K562 (cell line): ENCODE data around the gene LYPD5. TPM values are rescaled to one million over a fixed set of nuclear protein-coding genes. Genes with fewer than 3 reads are reported as not detected.

Experiments
- CAMTA2 ChIP-seq: fragments of 250-450 bp; sonication (Bioruptor Pico); conservative IDR thresholded peaks from 2 replicates; pipeline ENCODE4 v1.5.1; 2022
- ESRRA ChIP-seq: fragments of 450-650 bp; IDR thresholded peaks from 2 replicates; pipeline ENCODE4 v1.6.1; 2014; ENCODE audit warnings: low read depth, mild to moderate bottlenecking, moderate library complexity, borderline replicate concordance
- FIP1L1 ChIP-seq: fragments of 200-400 bp; formaldehyde crosslinking; IDR thresholded peaks from 2 replicates; pipeline ENCODE4 v1.6.1; 2018; ENCODE audit warnings: mild to moderate bottlenecking, low read depth, low read length; ENCODE audit not compliant: poor library complexity, severe bottlenecking
- KDM5B ChIP-seq: fragments of 200-600 bp; sonication (generic); IDR thresholded peaks from 2 replicates; pipeline ENCODE4 v1.6.1; 2012; ENCODE audit warnings: low read depth, mild to moderate bottlenecking, moderate library complexity, low read length, control low read depth, inconsistent platforms; ENCODE audit not compliant: insufficient replicate concordance
- MITF ChIP-seq: IDR thresholded peaks from 2 replicates; pipeline ENCODE4 v1.6.1; 2014; ENCODE audit warnings: antibody characterized with exemption
- NR3C1 ChIP-seq: sonication (generic); formaldehyde crosslinking; IDR thresholded peaks from 2 replicates; pipeline ENCODE4 v1.8.1; 2022; ENCODE audit warnings: missing genetic modification reagents
- OTX1 ChIP-seq: fragments of 450-650 bp; formaldehyde crosslinking; IDR thresholded peaks from 2 replicates; pipeline ENCODE4 v1.4.0; 2022; ENCODE audit warnings: mild to moderate bottlenecking
- POLR3A ChIP-seq: IDR thresholded peaks from 2 replicates; pipeline ENCODE4 v1.6.1; 2011; ENCODE audit warnings: borderline replicate concordance, mild to moderate bottlenecking, moderate library complexity; ENCODE audit not compliant: insufficient read length, insufficient read depth; ENCODE audit errors: extremely low read depth
- PURB ChIP-seq: sonication (generic); formaldehyde crosslinking; IDR thresholded peaks from 2 replicates; pipeline ENCODE4 v1.9.0; 2021; ENCODE audit warnings: low read depth, mild to moderate bottlenecking, missing genetic modification reagents
- RBM22 ChIP-seq: fragments of 200-400 bp; formaldehyde crosslinking; IDR thresholded peaks from 2 replicates; pipeline ENCODE4 v1.6.1; 2018; ENCODE audit warnings: low read length, low read depth; ENCODE audit not compliant: poor library complexity, severe bottlenecking
- TEAD1 ChIP-seq, 2 experiments: fragments of 450-650 bp in 1 of 2; sonication (generic) in 1 of 2; formaldehyde crosslinking; IDR thresholded peaks; 2 replicates each; pipeline versions ENCODE4 v1.4.0 to v1.8.0; 2020 to 2022; ENCODE audit warnings: mild to moderate bottlenecking in 2 of 2, missing genetic modification reagents in 1 of 2
- TOE1 ChIP-seq, 2 experiments: fragments of 450-650 bp in 1 of 2; sonication (generic) in 1 of 2; formaldehyde crosslinking in 1 of 2; IDR thresholded peaks; 2 replicates each; pipeline versions ENCODE4 v1.7.1 to v1.8.0; 2016 to 2022; ENCODE audit warnings: borderline replicate concordance in 2 of 2, mild to moderate bottlenecking in 2 of 2, antibody characterized with exemption in 1 of 2, inconsistent platforms in 1 of 2, low read depth in 1 of 2, missing genetic modification reagents in 1 of 2, moderate library complexity in 1 of 2
- TSHZ1 ChIP-seq: fragments of 250-450 bp; sonication (Bioruptor Pico); IDR thresholded peaks from 2 replicates; pipeline ENCODE4 v1.4.0; 2020; ENCODE audit warnings: mild to moderate bottlenecking, moderate library complexity
- XRCC5 ChIP-seq: fragments of 200-400 bp; formaldehyde crosslinking; IDR thresholded peaks from 2 replicates; pipeline ENCODE4 v1.6.1; 2017; ENCODE audit warnings: low read depth, mild to moderate bottlenecking, low read length
- ZMIZ1 ChIP-seq, 2 experiments: fragments of 150-350 bp in 1 of 2; IDR thresholded peaks; 2 replicates each; pipeline ENCODE4 v1.6.1; 2012 to 2016; ENCODE audit warnings: low read depth in 2 of 2, low read length in 2 of 2, mild to moderate bottlenecking in 1 of 2, moderate library complexity in 1 of 2
- ZNF212 ChIP-seq: fragments of 450-650 bp; formaldehyde crosslinking; IDR thresholded peaks from 2 replicates; pipeline ENCODE4 v1.4.0; 2020; ENCODE audit warnings: mild to moderate bottlenecking
- polyA plus RNA-seq, 8 experiments: library from polyadenylated mRNA; depleted of rRNA in 4 of 8; stranded (reverse) in 5 of 8; unstranded in 3 of 8; fragments of >200 nt; fragmentation: Nextera tagmentation in 2 of 8; fragmentation: Illumina TruSeq in 1 of 8; extraction: Ambion mirVana in 2 of 8; extraction: Trizol in 1 of 8; gene quantifications; 2 replicates each; pipeline versions ENCODE4 v1.2.1 to v1.2.3, GENCODE V29; 2011 to 2014; ENCODE audit warnings: inconsistent platforms in 1 of 8, missing spikeins in 1 of 8
- total RNA-seq, 7 experiments: library from RNA; depleted of rRNA in 6 of 7; stranded (reverse); fragments of >200 nt in 6 of 7; fragmentation: Illumina TruSeq in 2 of 7; extraction: Trizol in 2 of 7; gene quantifications; 2 replicates each; pipeline versions ENCODE4 v1.2.1 to v1.2.3, GENCODE V29; 2011 to 2021; ENCODE audit warnings: low replicate concordance in 1 of 7

LYPD5 gene
- total and polyA plus RNA-seq, 9 of the 15 experiments (the other 6 are each of a cell fraction or from before 2014, with no cell fraction given), result 0.03 to 0.22 (median 0.10) TPM; not detected in 3

DNA sequence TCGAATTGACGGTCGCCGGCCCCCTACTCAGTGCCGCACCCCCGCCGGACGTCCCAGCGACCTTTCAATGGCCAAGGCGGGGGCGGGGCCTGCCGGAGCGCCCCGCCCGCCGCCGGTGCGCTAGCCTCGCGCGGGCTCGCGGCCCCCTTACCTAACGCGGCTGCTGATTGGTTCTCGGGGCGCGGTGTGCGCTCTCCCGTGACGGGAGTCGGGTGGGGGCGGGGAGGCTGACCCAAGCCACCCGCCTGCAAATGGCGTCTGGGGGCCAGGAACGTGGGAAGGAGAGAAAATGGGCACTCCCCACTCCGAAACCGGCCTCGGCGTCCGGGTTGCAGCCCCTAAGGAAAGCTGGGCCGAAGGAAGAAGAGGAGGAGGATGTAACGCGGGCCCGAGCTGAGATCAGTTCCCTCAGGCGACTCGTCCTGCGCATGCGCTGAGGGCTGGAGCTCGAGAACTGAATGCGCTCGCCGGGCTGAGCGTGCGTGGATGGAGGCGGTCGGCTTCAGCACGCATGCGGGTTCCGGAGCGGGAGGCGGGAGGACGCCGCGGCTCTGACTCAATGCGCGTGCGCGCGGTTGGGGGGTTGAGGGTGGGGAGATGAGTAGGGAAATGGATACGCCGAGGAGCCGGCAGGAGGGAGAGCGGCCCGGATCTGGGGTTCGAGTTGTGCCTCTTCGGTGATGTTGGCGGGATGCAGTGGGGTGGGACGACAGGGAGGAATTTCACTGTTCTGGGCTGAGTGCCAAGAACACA, 47.6 kb downstream of the LYPD5 start, which contains the start of gene SMG9 (continued):
- no peak for TF ChIP-seq TSHZ1 (CRISPR knock-in tag)
- TF ChIP-seq CAMTA2, result no peak
- peak; percentile 48 for TF ChIP-seq RBM22
- TF ChIP-seq KDM5B, result peak; percentile 85
- TF ChIP-seq MITF, result peak; percentile 12; the same call in 1 of the 2 replicates
- TF ChIP-seq POLR3A, result no peak
- no peak for TF ChIP-seq XRCC5
- peak; percentile 19; the same call in 1 of the 2 replicates for TF ChIP-seq OTX1 (CRISPR knock-in tag)
- TF ChIP-seq NR3C1, result no peak
- TF ChIP-seq TEAD1 (CRISPR knock-in tag; IDR thresholded peaks at IDR 0.05), result peak in 1 of 2 experiments; percentile 66; a peak in 1 of 4 replicates
- peak; percentile 82 for TF ChIP-seq ESRRA
- no peak for TF ChIP-seq PURB (CRISPR knock-in tag)
- TF ChIP-seq ZNF212 (CRISPR knock-in tag), result no peak
- TF ChIP-seq TOE1 (IDR thresholded peaks at IDR 0.05; ENCODE audit: borderline replicate concordance), result peak; percentile 16; the same call in 1 of the 2 replicates
- TF ChIP-seq TOE1 (CRISPR knock-in tag; IDR thresholded peaks at IDR 0.05; ENCODE audit: borderline replicate concordance, low read depth), result no peak
- no peak for TF ChIP-seq ZMIZ1 (IDR thresholded peaks at IDR 0.05; ENCODE audit: low read depth in 2 of 2, low read length in 2 of 2)
- TF ChIP-seq FIP1L1, result peak; percentile 55
